Mammary epithelial cell (primary cell): Measurements from ENCODE around the gene FOXRED2.

Source experiments
- EZH2 ChIP-seq: IDR thresholded peaks from 2 replicates; pipeline ENCODE4 v1.6.1; 2012; ENCODE audit warnings: low read length, inconsistent platforms, borderline replicate concordance
- TF ChIP-seq, protein P1 (sequence below), 2 donors: IDR thresholded peaks in 1 of 2; conservative IDR thresholded peaks in 1 of 2; 2 replicates each; pipeline ENCODE4 v1.5.1; 2011 to 2012; ENCODE audit warnings: inconsistent platforms in 2 of 2, low read length in 2 of 2, mild to moderate bottlenecking in 2 of 2, control low read depth in 1 of 2, low read depth in 1 of 2; ENCODE audit not compliant: insufficient read depth in 1 of 2; ENCODE audit errors: extremely low read depth in 1 of 2

DNA sequence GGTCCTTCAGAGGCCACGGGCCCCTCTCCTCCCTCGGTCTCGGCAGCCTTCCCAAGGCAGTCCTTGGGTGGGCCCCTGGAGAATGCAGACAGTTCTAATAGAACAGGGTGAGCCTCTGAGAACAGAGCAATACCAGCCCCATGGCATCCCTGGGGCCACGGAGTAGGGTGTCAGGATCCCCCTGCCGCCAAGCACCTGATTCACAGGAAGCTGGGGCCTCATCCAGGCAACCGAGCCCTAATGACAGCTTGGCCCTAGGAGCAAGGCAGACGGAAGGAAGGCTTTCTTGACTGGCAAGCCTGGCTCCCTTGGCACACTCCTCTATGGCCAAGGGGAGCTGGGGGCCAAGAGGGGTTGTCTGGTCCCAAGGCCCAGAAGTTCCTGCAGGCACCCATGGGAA, 40.6 kb downstream of the FOXRED2 start:
- TF ChIP-seq, protein P1, sequence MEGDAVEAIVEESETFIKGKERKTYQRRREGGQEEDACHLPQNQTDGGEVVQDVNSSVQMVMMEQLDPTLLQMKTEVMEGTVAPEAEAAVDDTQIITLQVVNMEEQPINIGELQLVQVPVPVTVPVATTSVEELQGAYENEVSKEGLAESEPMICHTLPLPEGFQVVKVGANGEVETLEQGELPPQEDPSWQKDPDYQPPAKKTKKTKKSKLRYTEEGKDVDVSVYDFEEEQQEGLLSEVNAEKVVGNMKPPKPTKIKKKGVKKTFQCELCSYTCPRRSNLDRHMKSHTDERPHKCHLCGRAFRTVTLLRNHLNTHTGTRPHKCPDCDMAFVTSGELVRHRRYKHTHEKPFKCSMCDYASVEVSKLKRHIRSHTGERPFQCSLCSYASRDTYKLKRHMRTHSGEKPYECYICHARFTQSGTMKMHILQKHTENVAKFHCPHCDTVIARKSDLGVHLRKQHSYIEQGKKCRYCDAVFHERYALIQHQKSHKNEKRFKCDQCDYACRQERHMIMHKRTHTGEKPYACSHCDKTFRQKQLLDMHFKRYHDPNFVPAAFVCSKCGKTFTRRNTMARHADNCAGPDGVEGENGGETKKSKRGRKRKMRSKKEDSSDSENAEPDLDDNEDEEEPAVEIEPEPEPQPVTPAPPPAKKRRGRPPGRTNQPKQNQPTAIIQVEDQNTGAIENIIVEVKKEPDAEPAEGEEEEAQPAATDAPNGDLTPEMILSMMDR (conservative IDR thresholded peaks at IDR 0.05 in 1 of 2, IDR thresholded peaks at IDR 0.05 in 1 of 2; ENCODE audit: extremely low read depth in 1 of 2, insufficient read depth in 1 of 2, low read depth in 1 of 2, low read length in 2 of 2): no peak
- no peak for TF ChIP-seq EZH2
